ENCODE results near the gene ARL6IP5.

- no peak for TF ChIP-seq TAF1 (IDR thresholded peaks at IDR 0.05; ENCODE audit: low read depth, low read length)
- no peak for TF ChIP-seq POLR2AphosphoS5 (IDR thresholded peaks at IDR 0.05; ENCODE audit: low read depth, low read length)
- no peak for TF ChIP-seq POLR2A (IDR thresholded peaks at IDR 0.05; ENCODE audit: low read depth, low read length)
- TF ChIP-seq POU2F2 (IDR thresholded peaks at IDR 0.05; ENCODE audit: low read depth, low read length), result no peak
Measured at GRCh38 chr3:69082361-69082760, 2.4 kb upstream of the ARL6IP5 start.

All from GM12891 (cell line).